HG03175 (cell line): Measurements from ENCODE around the gene GNB4.

ENCODE experiments used
- ATAC-seq: cut with Tn5 transposase; IDR thresholded peaks from one replicate; pipeline ENCODE4 v1.9.1; 2021; ENCODE audit warnings: mild to moderate bottlenecking, moderate library complexity; ENCODE audit not compliant: unreplicated experiment

GNB4 gene

DNA sequence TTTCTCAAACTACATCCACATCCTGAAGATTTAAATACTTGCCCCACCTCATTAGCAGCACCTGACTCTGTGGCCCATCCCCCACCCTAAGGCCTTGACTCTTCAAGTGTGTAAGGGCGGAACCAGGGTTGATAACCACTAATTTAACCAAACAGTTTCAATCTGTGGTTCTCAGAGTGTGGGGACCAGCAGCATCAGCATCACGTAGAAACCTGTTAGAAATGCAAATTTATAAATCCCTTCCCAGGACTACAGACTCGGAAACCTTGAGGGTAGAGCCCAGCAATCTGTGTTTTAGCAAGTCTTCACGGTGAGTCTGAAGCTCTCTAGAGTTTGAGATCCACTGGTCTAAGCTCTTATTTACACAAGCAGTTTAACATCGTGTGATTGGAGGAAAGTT lies 12.4 kb downstream of the GNB4 start:
- peak; percentile 74 for ATAC-seq

GRCh38 chr3:179436517-179436916 lies 14.8 kb downstream of the GNB4 start:
- no peak for ATAC-seq

DNA sequence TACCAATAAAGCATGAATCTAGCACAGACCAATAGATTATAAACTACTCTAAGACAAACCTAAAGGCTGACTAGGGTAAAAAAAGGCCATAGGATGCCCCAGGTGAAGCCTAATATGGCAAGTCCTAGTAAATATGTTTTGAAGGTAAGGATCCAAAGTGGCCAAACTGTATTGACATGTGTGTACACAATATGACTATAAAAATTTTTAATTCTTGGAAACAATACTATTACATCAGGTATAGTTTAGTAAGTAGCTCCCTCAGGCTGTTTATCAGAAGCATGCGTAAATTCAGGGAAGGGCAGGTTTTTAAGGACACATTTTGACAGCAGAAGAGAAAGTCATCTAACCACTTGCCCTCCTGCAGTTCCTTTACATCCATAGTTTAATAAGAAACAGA lies 18.8 kb downstream of the GNB4 start:
- ATAC-seq, result no peak

- peak; percentile 59 for ATAC-seq
Observed at GRCh38 chr3:179432021-179432420, 19.2 kb downstream of the GNB4 start.

- no peak for ATAC-seq
Observed at GRCh38 chr3:179430277-179430870, 20.9 kb downstream of the GNB4 start.

GRCh38 chr3:179428876-179429548 lies 22.3 kb downstream of the GNB4 start:
- ATAC-seq, result no peak

GRCh38 chr3:179425075-179425474 lies 26.2 kb downstream of the GNB4 start:
- no peak for ATAC-seq

DNA sequence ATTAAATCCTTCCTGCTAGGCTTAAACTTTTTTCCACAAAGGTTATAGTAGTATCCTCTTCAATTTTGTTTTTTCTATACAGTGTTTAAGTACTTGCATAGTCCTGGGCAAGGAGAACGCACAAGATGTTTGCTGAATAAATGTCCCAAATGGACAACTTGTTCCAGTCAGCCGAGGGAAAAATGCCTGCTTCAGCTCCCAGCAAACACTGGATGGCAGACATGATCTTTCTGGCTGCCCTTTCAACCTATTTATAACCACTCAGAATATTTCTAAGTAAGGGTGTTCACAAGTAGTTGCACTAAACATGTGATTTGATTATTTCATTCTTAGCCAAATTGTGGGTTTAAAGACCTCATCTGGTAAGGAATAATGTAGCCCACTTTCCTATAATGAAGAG lies 29.8 kb downstream of the GNB4 start:
- no peak for ATAC-seq

GRCh38 chr3:179418610-179419009 lies 32.7 kb downstream of the GNB4 start:
- ATAC-seq, result no peak

DNA sequence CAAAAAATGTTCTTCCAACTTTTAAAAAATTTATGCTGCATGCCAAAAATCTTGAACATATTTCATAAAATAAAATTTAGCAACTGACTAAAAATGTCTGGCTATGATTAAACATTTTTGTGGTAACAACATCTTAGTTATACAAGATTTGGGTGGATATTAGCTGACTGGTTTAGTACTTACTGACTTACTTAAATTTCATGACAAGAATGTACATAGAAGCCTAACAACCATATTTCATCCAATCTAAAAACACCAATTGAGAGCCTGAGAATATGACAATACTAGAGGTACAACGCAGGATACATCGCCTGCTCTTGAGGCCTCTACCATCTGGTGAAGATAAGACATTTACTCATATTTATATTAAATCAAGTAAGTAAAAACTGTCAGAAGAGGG lies 34.6 kb downstream of the GNB4 start:
- no peak for ATAC-seq

DNA sequence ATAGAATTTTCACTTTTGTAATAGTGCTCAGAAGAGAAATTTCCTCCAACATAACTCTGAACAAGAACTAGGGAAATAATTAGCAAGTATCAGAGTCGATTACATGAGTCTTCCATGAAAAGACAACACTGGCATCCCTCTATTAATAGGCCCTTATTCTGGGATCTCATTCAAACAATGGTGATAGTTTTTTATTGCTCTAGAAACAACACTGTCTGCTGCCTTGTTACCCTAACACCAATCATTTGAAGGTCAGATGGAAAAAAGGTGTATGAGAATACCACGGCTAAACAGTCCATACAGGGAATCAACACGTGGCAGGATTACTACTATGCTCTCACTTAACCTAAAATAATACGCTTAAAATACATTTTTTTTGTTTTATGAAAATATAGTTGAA lies 35.9 kb downstream of the GNB4 start:
- ATAC-seq, result no peak

DNA sequence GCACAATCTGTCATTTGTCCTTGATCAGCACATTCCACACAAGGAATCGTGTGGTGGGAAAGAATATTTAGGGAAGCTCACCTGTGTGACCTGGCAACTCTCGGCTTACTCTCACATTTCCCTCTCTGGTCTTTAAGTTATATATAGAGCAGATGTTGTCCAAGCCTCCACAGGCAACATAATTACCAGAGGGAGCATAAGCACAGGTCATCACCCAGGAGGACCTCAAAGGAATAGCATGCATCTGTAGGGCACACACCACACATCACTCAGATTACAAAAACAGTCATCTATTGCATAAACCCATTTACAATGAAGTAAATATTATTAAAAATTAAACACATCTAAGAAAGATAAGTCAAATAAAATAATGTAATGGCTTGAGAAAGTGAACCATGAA lies 36.5 kb downstream of the GNB4 start:
- ATAC-seq, result no peak

DNA sequence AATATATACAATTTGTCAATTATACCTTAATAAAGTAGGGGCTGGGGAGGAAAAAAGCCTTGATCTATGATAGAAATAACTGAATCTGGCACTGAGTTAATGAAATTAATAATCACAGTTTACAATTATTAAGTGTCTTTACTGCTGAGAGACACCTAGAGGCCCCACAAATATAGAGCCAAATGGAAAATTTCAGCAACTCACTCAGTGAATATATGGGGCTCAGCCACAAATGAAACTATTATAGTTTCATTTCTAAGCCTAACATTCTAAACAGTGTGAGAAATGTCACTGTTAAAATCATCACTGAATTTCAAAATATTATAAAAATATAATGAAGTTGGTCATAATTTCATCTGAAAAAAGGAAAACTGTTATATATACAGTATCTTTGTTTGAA lies 40.3 kb downstream of the GNB4 start:
- peak; percentile 52 for ATAC-seq

DNA sequence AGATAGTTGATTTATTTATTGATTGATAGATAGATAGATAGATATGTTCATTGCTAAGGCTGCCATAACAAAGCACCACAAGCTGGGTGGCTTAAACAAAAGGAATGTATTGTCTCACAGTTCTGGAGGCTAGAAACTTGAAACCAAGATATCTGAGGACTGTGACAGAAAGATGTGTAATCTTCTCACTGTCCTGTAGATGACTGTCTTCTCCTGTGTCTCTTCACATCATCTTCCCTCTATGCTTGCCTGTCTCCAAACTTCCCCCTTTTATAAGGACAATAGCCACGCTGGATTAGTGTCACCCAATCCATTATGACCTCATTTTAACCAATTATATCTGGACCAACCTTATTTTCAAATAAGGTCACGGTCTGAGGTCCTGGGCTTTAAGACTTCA lies 40.9 kb downstream of the GNB4 start:
- no peak for ATAC-seq

DNA sequence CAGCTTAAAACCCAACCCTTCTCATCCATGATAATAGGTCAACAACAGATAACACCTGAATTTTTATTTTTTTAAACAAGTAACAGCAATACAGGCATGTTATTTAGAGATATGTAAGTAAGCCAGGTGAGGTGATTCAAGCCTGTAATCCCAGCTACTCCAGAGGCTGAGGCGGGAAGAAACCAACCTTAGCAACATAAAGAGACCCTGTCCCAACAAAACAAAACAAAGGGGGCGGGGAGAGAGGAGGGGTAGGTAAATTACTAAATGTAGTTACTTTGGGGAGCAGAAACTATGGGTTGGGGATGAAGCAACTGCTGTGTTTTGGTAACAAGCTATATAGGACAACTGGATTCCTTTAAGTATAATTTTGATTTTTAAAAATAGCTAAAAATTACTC lies 47.0 kb downstream of the GNB4 start:
- no peak for ATAC-seq

DNA sequence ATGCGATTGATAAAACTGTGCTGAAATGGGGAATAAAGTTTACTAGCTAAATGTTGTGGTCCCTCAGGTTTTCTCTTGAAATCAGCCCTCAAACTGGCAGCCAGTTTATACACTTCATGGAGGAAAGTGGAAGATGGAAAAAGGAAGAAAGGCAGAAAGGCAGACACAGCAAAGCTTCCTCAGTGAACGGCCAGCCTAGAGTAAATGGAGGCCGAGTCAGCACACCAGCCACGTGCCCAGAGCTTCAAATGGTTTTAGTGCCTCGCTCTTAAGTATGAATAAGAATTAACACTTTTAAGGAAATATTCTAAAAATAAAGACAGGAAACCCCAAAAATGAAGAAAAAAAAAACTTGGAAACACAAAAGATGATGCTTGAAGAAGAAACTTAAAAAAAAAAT lies 48.3 kb downstream of the GNB4 start:
- ATAC-seq, result no peak

GRCh38 chr3:179401561-179401960 lies 49.7 kb downstream of the GNB4 start:
- ATAC-seq, result no peak

- no peak for ATAC-seq
Observed at GRCh38 chr3:179398574-179399231, 52.6 kb downstream of the GNB4 start.

DNA sequence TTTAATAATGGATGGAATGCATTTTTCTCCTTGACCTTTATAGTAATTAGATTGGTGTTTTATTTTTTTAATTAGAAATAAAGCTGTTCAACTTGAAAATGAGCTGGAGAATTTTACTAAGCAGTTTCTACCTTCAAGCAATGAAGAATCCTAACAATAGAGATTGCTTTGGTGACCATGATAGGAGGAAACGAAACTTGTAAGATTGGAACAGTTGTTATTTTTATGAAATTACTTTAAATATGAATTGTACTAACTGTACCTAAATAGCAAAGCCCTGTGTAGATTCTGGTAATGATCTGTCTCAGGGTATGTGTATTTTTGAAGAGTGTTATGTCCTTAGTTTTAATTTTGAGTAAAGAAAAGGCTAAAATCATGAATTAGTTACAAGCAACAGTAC lies 59.4 kb downstream of the GNB4 start:
- no peak for ATAC-seq

GRCh38 chr3:179376474-179376873 lies 74.8 kb downstream of the GNB4 start:
- ATAC-seq, result no peak

- no peak for ATAC-seq
Observed at GRCh38 chr3:179375091-179375999, 75.9 kb downstream of the GNB4 start.
